Measurements from ENCODE around the gene KCNIP1. TPM values are rescaled to one million over a fixed set of nuclear protein-coding genes. Genes with fewer than 3 reads are reported as not detected.
A peak's percentile ranks its signal among the peaks of the same experiment; 100 is the strongest.

KCNIP1 gene
- total RNA-seq, 1 donor from 2014 or later, result 8.7 TPM

DNA sequence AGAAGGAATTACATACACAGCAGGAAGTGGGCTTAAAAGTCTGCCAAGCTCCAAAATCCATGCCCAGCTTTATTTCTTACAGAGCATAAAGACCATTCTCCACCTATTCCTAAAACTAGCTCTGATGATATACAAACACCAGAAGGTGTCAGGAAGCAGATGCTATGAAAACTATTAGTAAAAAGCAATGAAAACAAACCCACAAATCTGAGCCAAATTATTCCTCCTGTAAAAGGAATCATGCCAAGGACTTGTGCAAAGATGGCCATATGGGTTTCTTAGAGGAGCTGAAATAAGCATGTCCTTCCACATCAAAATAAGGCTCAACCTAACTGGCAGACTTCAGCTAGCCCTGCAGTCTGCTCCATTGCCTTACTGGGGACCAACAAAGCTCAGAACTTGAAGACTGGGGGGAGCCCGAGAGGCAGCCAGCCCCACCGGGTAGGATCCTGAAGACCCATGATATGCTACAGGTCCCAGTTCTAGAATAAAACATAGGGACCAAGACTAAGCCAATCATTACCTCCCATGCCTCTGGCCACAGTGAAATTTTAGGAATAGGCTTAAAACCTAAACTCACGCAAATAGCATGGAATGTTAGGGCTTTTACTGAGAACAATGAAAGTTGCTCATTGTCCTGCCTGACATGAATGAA is 236.9 kb downstream of the KCNIP1 start:
- Mint-ChIP-seq H3K4me3 (ENCODE audit: unreplicated experiment) (no peak overlapping the region), H3K9me3 (ENCODE audit: low read depth) (peaks cover 6% of the 10 kb centered on the region), H3K27me3 (ENCODE audit: low read depth) (peaks cover 1% of the 10 kb centered on the region), H3K4me1 (ENCODE audit: low read depth) (peaks cover 13% of the 10 kb centered on the region), H3K27ac (ENCODE audit: unreplicated experiment) (no peak overlapping the region), H3K36me3 (ENCODE audit: low read depth) (peaks cover 7% of the 10 kb centered on the region)
- DNase-seq (ENCODE audit: low spot score), result no peak
- TF ChIP-seq, protein P1, sequence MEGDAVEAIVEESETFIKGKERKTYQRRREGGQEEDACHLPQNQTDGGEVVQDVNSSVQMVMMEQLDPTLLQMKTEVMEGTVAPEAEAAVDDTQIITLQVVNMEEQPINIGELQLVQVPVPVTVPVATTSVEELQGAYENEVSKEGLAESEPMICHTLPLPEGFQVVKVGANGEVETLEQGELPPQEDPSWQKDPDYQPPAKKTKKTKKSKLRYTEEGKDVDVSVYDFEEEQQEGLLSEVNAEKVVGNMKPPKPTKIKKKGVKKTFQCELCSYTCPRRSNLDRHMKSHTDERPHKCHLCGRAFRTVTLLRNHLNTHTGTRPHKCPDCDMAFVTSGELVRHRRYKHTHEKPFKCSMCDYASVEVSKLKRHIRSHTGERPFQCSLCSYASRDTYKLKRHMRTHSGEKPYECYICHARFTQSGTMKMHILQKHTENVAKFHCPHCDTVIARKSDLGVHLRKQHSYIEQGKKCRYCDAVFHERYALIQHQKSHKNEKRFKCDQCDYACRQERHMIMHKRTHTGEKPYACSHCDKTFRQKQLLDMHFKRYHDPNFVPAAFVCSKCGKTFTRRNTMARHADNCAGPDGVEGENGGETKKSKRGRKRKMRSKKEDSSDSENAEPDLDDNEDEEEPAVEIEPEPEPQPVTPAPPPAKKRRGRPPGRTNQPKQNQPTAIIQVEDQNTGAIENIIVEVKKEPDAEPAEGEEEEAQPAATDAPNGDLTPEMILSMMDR (IDR thresholded peaks at IDR 0.05), result no peak

DNA sequence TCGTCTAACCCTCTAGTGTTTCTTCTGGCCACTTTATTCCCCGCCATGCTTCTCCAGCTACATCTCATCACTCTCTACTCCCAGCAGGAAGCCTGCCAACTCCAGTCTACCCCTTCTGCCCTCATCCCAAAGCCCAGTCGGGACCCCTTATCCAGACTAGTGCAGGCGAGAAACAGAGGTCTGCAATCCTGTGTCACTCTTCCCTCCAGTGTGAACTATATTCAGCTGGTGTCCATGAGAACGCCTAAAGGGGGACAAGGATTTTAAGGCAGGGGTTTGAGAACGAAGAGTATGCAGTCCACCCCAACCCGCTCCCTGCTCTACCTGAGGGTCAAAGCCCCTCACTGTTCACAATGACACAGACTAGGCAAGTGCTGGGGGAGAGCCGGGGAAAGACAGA is 238.0 kb downstream of the KCNIP1 start:
- H3K4me3 Mint-ChIP-seq (ENCODE audit: unreplicated experiment), result no peak overlapping the region
- no peaks in the 10 kb centered on the region for H3K9me3 Mint-ChIP-seq (ENCODE audit: low read depth)
- no peak for DNase-seq (ENCODE audit: low spot score)
- H3K27ac Mint-ChIP-seq (ENCODE audit: unreplicated experiment), result no peak overlapping the region
- TF ChIP-seq, protein P1 (IDR thresholded peaks at IDR 0.05), result no peak
- H3K36me3 Mint-ChIP-seq (ENCODE audit: low read depth), result peaks cover 1% of the 10 kb centered on the region
- peaks cover 23% of the 10 kb centered on the region for H3K4me1 Mint-ChIP-seq (ENCODE audit: low read depth)
- H3K27me3 Mint-ChIP-seq (ENCODE audit: low read depth), result peaks cover 1% of the 10 kb centered on the region

DNA sequence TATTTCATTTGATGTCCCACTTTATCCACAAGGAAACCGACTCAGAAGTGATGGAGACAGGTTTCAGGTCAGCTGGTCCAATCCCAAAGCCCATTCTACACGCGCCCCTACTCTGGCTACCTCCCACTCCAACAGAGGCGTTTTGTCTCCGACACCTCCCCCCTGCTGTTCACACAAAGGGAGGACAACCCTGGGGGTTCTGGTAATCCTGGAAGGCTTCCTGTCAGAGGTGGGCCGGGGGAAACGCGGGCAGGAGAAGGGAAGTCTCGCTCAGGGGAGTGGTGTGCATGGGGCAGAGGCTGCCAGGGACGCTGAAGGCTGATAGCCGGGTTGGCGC is 240.0 kb downstream of the KCNIP1 start:
- no peak for DNase-seq (ENCODE audit: low spot score)
- H3K4me1 Mint-ChIP-seq (ENCODE audit: low read depth), result peaks cover 28% of the 10 kb centered on the region
- peaks cover 1% of the 10 kb centered on the region for H3K27me3 Mint-ChIP-seq (ENCODE audit: low read depth)
- H3K4me3 Mint-ChIP-seq (ENCODE audit: unreplicated experiment), result no peak overlapping the region
- no peaks in the 10 kb centered on the region for H3K9me3 Mint-ChIP-seq (ENCODE audit: low read depth)
- H3K27ac Mint-ChIP-seq (ENCODE audit: unreplicated experiment), result no peak overlapping the region
- TF ChIP-seq, protein P1 (IDR thresholded peaks at IDR 0.05), result no peak
- H3K36me3 Mint-ChIP-seq (ENCODE audit: low read depth), result no peaks in the 10 kb centered on the region

DNA sequence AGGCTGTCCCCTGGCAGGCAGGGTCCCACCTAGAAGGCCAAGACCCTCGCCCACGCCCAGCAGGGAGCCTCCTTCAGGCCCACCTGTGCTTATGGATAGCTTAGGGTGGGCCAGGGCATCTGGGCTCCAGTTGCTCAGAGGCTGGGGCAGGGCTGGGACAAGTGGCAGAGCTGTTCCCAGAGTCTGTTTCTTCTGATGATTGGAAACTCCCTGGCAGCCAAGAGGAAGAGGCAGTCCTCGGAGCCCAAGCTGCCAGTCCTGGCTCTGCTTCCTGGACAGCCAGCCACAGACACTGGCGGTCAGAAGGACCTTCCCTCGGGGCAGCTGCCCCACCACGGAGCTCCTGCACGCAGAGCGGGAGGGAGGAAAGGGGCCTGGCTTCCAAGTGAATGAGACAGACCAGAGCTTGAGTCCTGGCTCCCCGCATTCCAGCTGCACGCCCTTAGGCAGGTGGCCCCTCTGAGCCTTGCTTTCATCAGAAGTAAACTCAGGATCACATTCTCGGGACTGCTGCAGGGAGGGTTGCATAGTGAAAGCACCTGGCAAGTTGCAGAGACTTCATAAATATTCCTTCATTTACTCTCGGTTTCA is 241.8 kb downstream of the KCNIP1 start:
- TF ChIP-seq, protein P1 (IDR thresholded peaks at IDR 0.05), result no peak
- Mint-ChIP-seq H3K27me3 (ENCODE audit: low read depth) (peaks cover 2% of the 10 kb centered on the region), H3K27ac (ENCODE audit: unreplicated experiment) (peak overlapping the region; percentile 65), H3K4me3 (ENCODE audit: unreplicated experiment) (peak overlapping the region; percentile 12), H3K4me1 (ENCODE audit: low read depth) (peaks cover 28% of the 10 kb centered on the region), H3K36me3 (ENCODE audit: low read depth) (no peaks in the 10 kb centered on the region), H3K9me3 (ENCODE audit: low read depth) (no peaks in the 10 kb centered on the region)
- DNase-seq (ENCODE audit: low spot score), result peak; percentile 79

DNA sequence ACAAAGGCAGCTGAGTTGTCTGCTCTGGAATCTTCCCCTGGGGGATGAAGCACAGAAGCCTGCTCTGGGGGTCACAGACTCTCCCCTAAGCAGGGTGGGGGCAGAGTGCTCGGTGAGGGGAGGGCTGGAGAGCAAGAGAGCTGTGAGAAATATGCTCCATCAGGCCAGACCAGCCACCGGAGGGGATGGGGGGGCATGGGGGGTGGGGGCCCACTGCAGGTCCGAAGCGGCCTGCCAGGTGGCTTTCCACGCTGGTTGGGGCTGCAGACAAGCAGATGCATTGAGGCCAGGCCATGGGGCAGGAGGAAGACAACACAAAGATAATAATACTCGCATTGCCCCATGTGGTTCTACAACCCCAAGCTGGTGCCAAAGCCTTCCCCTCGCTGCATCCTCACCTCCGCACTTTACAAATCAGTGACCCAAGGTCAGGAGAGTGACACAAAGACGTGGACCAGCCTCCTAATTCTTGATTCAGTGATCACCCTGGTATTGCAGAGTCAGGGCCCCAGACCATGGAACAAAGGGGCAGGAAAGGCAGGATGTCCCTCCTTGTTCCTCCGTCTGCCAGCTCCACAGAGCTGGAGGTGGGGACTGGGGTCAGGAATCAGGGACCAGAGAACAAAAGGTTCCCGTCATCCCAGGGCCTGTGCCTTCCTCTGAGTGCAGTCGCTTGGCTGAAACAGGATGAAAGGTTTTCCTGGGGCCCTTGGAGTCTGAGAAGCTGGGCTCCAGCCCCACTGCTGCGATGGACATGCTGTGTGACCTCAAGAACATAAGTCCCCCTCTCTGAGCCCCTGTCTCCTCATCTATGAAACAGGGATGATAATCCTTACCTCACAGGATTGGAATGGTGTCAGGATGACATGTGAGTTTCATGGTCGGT is 242.5 kb downstream of the KCNIP1 start:
- Mint-ChIP-seq H3K27ac (ENCODE audit: unreplicated experiment) (peak overlapping the region; percentile 65), H3K27me3 (ENCODE audit: low read depth) (peaks cover 6% of the 10 kb centered on the region), H3K36me3 (ENCODE audit: low read depth) (no peaks in the 10 kb centered on the region), H3K9me3 (ENCODE audit: low read depth) (no peaks in the 10 kb centered on the region), H3K4me1 (ENCODE audit: low read depth) (peaks cover 28% of the 10 kb centered on the region), H3K4me3 (ENCODE audit: unreplicated experiment) (no peak overlapping the region)
- TF ChIP-seq, protein P1 (IDR thresholded peaks at IDR 0.05), result no peak
- DNase-seq (ENCODE audit: low spot score), result no peak
